ENCODE data around the gene RTEL1. TPM values are rescaled to one million over a fixed set of nuclear protein-coding genes. Genes with fewer than 3 reads are reported as not detected.

Gene RTEL1
- total and polyA plus RNA-seq, 9 donors: 6.2 to 44.2 (median 21.3) TPM

- intact Hi-C loops (cut with DNase I): no loop called here
- Histone ChIP-seq H3K27ac (no peak overlapping the region), H3K27me3 (no peaks in the 10 kb centered on the region), H3K36me3 (no peaks in the 10 kb centered on the region), H3K4me3 (no peak overlapping the region), H3K4me1 (ENCODE audit: insufficient read depth) (no peaks in the 10 kb centered on the region), H3K9me3 (no peaks in the 10 kb centered on the region)
- DNase-seq: no peak
- 72 to 79% (median 75%) methylated on average over 9 of the region's 9 CpGs for WGBS, 3 donors
- TF ChIP-seq EP300 (IDR thresholded peaks at IDR 0.05) (no peak), CTCF (IDR thresholded peaks at IDR 0.05) (no peak), POLR2A (IDR thresholded peaks at IDR 0.05) (no peak)
Observed at GRCh38 chr20:63633732-63634131, 24.4 kb upstream of the RTEL1 start.

- no peak for DNase-seq
- TF ChIP-seq POLR2A (IDR thresholded peaks at IDR 0.05): no peak
- no peak for TF ChIP-seq CTCF (IDR thresholded peaks at IDR 0.05)
- TF ChIP-seq EP300 (IDR thresholded peaks at IDR 0.05): no peak
- H3K4me1 ChIP-seq (ENCODE audit: insufficient read depth): peaks cover 6% of the 10 kb centered on the region
- H3K36me3 ChIP-seq: no peaks in the 10 kb centered on the region
- no peak overlapping the region for H3K27ac ChIP-seq
- intact Hi-C loops (cut with DNase I): no loop called here
- no peak overlapping the region for H3K4me3 ChIP-seq
- 76 to 86% (median 77%) methylated on average over 15 of the region's 15 CpGs for WGBS, 3 donors
- no peaks in the 10 kb centered on the region for H3K9me3 ChIP-seq
- H3K27me3 ChIP-seq: no peaks in the 10 kb centered on the region
Observed at GRCh38 chr20:63635431-63636141, 22.5 kb upstream of the RTEL1 start.

GRCh38 chr20:63636752-63637628, 21.1 kb upstream of the RTEL1 start:
- no peak for TF ChIP-seq EP300 (IDR thresholded peaks at IDR 0.05)
- no peak for TF ChIP-seq POLR2A (IDR thresholded peaks at IDR 0.05)
- TF ChIP-seq CTCF (IDR thresholded peaks at IDR 0.05): no peak
- Histone ChIP-seq H3K36me3 (no peaks in the 10 kb centered on the region), H3K4me1 (ENCODE audit: insufficient read depth) (peaks cover 7% of the 10 kb centered on the region), H3K9me3 (no peaks in the 10 kb centered on the region), H3K27ac (no peak overlapping the region), H3K27me3 (no peaks in the 10 kb centered on the region), H3K4me3 (no peak overlapping the region)
- WGBS, 3 donors: 62 to 70% (median 62%) methylated on average over 19 of the region's 19 CpGs
- no peak for DNase-seq
- intact Hi-C loops (cut with DNase I): no loop called here

- Histone ChIP-seq H3K27ac (no peak overlapping the region), H3K9me3 (no peaks in the 10 kb centered on the region), H3K4me3 (no peak overlapping the region), H3K27me3 (no peaks in the 10 kb centered on the region), H3K36me3 (no peaks in the 10 kb centered on the region), H3K4me1 (ENCODE audit: insufficient read depth) (peaks cover 12% of the 10 kb centered on the region)
- 66 to 69% (median 67%) methylated on average over 15 of the region's 15 CpGs for WGBS, 3 donors
- DNase-seq: no peak
- TF ChIP-seq POLR2A (IDR thresholded peaks at IDR 0.05): no peak
- no peak for TF ChIP-seq EP300 (IDR thresholded peaks at IDR 0.05)
- TF ChIP-seq CTCF (IDR thresholded peaks at IDR 0.05): no peak
- intact Hi-C loops (cut with DNase I): no loop called here
Observed at GRCh38 chr20:63639093-63639975, 18.8 kb upstream of the RTEL1 start.
